Stimulated activated memory B cell treated with anti-CD40 and anti-IgM and Interleukin-4, amounts not matched to agents 10 μg/mL and 1 μg/mL and 100 μg/mL, for 72 hours (primary cell): ENCODE results near the gene CD200.

Experiments
- ATAC-seq: fragments of 150-1000 bp; cut with Tn5 transposase; 2 replicates; pipeline ENCODE4 v1.10.0; 2021
- H3K27ac Mint-ChIP-seq: one replicate; pipeline ENCODE4 v1.8.0; 2022; ENCODE audit warnings: mild to moderate bottlenecking, mixed read lengths
- H3K27me3 Mint-ChIP-seq: one replicate; pipeline ENCODE4 v1.8.0; 2022; ENCODE audit warnings: mixed read lengths
- H3K36me3 Mint-ChIP-seq: one replicate; pipeline ENCODE4 v1.8.0; 2022; ENCODE audit warnings: mixed read lengths
- H3K4me1 Mint-ChIP-seq: one replicate; pipeline ENCODE4 v1.8.0; 2022; ENCODE audit warnings: mixed read lengths
- H3K4me3 Mint-ChIP-seq: one replicate; pipeline ENCODE4 v1.8.0; 2022; ENCODE audit warnings: mild to moderate bottlenecking, moderate library complexity, mixed read lengths
- H3K9me3 Mint-ChIP-seq: one replicate; pipeline ENCODE4 v1.8.0; 2022; ENCODE audit warnings: mixed read lengths

CD200 gene, protein sequence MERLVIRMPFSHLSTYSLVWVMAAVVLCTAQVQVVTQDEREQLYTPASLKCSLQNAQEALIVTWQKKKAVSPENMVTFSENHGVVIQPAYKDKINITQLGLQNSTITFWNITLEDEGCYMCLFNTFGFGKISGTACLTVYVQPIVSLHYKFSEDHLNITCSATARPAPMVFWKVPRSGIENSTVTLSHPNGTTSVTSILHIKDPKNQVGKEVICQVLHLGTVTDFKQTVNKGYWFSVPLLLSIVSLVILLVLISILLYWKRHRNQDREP

DNA sequence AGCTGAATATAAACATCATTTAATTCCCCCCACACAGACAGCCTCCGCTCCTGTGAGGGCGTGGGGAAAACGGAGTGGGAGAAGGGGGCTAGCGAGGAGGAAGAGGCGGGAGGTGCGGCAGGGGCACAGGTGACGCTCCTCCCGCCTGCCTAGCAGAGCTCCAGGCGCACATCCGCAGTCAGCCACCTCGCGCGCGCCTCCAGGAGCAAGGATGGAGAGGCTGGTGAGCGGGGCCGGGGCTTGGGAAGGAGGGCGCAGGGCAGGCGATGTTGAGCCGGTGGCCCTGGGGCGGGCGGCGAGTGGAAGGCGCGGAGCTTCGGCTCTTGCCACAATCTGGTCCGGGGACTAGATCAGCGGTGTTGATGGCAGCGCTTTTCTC, at the start of gene CD200:
CD200 (plus strand) TSS at position 155 of the 379 bp plus-strand sequence; CDS start at position 212, 57 bp downstream.
- peaks cover 39% of the 10 kb centered on the region for H3K4me1 Mint-ChIP-seq
- H3K27ac Mint-ChIP-seq = peak within 1 kb of the TSS; percentile 87
- H3K27me3 Mint-ChIP-seq = no peaks in the 10 kb centered on the region
- H3K9me3 Mint-ChIP-seq = no peaks in the 10 kb centered on the region
- ATAC-seq = peak; percentile 76
- H3K36me3 Mint-ChIP-seq = no peaks in the 10 kb centered on the region
- H3K4me3 Mint-ChIP-seq = peak within 1 kb of the TSS; percentile 92

DNA sequence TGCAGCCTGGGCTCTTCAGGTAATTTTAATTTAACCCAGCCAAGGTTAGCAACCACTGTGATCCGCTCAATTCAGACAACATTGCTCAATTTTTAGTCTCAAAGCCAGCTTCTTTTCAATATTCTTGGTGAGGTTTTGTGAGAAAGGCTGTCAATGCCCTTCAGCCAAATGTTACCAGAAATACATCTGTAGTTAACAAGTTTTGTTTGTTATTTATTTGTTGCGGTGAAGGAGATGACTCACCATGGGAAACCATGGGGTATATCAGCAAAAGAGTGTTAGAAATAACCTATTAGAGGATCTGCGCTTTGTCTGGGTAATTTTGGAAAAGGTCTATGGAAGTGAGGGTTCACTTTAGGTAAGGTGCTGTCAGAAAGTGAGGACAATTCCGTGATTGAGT, 43.9 kb upstream of the CD200 start:
- H3K27ac Mint-ChIP-seq = no peak overlapping the region
- no peak for ATAC-seq
- H3K9me3 Mint-ChIP-seq = peaks cover 6% of the 10 kb centered on the region

DNA sequence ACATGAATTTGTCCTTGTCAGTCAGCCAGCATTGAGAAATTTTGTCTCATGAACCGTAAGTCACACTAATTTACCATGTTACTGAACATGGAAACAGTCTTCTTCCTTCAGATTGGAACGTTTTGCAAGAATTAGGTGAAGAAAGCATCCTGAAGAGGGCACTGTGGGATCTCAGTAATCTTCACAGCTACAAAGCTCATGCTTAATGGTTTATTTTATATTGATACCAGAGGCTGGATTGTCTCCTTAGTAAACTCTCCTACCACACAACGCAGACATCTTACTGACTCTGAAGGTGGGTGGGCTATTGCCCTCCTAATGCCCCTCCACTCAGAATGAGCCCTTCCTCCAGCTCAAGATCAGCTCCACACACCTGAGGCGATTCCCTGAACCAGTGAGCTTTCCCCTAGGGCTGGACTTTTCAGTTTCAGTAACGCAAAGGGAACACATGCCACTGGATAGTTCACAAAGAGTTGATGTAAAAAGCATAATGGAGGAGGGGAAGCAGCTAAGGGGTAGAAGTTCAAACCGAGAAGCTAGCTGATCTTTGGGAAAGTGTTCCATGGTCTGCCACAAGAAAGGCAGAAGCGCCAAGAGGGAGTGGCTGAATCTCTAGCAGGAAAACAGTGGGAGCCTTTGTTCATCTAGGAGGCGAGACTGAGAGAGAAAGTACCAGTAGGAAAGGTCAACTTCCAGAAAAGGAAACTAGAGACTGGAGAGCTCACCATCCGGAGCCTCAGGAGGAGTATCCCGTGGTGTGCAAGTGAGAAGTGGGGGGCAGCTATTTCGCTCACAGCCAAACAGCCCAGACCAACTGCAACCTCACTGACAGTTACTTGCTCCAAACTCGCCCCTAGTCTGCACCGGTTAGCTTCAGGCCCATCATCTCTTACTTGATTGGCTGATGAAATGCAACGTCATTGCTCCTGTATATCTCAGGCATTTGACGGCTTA, 39.3 kb upstream of the CD200 start, which contains the start of gene SLC9C1:
SLC9C1 (minus strand) TSS at position 849 of the 954 bp plus-strand sequence. CDS start 7,425 bp downstream, outside the sequence.
- peak within 1 kb of the TSS; percentile 81 for H3K27ac Mint-ChIP-seq
- H3K9me3 Mint-ChIP-seq = peaks cover 6% of the 10 kb centered on the region
- peak within 1 kb of the TSS; percentile 76 for H3K4me3 Mint-ChIP-seq

More for the DNA sequence above, 43.9 kb upstream of the CD200 start:
- peaks cover 9% of the 10 kb centered on the region for H3K4me1 Mint-ChIP-seq
- no peak overlapping the region for H3K4me3 Mint-ChIP-seq
- H3K27me3 Mint-ChIP-seq = no peaks in the 10 kb centered on the region
- no peaks in the 10 kb centered on the region for H3K36me3 Mint-ChIP-seq

DNA sequence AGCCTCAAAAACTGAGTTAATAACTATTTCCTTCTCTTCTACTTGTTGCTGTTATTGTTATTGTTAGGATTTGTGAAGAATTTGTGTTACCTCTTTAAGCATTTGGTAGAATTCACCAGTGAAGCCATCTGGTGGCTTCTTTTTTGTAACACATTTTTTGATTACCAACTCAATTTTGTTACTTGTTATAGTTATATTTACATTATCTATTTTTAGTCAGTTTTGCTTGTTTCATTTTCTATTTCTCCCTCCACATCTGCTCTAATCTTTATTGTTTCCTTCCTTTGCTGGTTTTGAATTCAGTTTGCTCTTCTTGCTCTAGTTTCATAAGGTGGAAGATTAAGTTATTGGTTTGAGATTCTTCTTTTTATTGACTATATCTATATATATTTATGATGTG, 35.2 kb upstream of the CD200 start:
- Mint-ChIP-seq H3K9me3 (no peaks in the 10 kb centered on the region), H3K27me3 (no peaks in the 10 kb centered on the region), H3K27ac (peak overlapping the region; percentile 74), H3K36me3 (no peaks in the 10 kb centered on the region), H3K4me3 (peak overlapping the region; percentile 40), H3K4me1 (peaks cover 38% of the 10 kb centered on the region)
- ATAC-seq = no peak

More for the DNA sequence above, 39.3 kb upstream of the CD200 start, which contains the start of gene SLC9C1:
- Mint-ChIP-seq H3K36me3 (no peaks in the 10 kb centered on the region), H3K27me3 (no peaks in the 10 kb centered on the region), H3K4me1 (peaks cover 35% of the 10 kb centered on the region)
- peak; percentile 70 for ATAC-seq

DNA sequence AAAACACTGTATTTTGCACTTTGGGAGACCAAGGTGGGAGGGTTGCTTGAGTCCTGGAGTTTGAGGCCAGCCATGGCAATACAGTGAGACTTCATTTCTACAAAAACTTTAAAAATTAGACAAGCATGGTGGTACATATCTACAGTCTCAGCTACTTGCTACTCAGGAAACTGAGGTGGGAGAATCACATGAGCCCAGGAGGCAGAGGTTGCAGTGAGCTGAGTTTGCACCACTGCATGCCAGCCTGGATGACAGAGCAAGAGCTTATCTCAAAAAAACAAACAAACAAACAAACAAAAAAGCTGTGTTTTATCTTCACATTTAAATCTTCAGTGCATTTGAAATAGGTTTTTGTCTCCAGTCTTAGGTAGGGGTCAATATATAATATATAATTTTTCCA, 34.2 kb upstream of the CD200 start:
- Mint-ChIP-seq H3K27ac (peak overlapping the region; percentile 74), H3K4me1 (peaks cover 31% of the 10 kb centered on the region), H3K27me3 (no peaks in the 10 kb centered on the region), H3K4me3 (no peak overlapping the region), H3K9me3 (no peaks in the 10 kb centered on the region), H3K36me3 (no peaks in the 10 kb centered on the region)
- no peak for ATAC-seq

DNA sequence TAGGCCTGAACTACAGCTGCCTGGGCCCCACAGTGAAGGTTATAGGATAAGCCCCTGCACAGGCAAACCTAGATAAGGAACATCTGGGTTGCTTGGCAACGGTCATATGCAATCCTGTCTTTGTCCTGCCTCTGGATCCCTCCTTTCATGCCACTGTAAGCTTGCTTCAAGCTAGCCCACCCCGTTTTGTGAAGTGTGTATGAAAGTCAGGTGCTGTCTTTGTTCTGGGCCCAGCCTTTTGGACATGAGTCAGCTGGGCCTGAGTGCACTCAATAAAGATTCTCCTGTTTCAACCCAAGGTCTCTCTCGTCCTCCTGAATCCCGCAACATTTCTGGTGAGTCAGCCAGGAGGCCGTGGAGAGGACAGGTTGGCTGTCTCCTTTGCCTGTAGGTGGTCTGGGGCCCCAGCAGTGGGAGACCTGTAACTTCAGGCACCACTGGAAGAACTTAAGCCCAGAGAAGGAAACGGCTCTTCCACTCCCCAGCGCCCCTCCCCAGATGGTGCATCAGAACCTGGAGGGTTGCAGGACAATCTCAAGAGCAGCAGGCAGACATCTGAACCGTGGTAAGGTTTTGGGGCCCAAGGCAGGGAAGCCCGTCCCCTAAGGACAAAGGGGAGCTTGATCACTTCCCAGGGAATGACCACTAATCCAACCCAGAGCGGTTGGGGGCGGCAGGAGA, 30.7 kb upstream of the CD200 start:
- Mint-ChIP-seq H3K36me3 (no peaks in the 10 kb centered on the region), H3K4me3 (no peak overlapping the region), H3K4me1 (peaks cover 17% of the 10 kb centered on the region), H3K9me3 (no peaks in the 10 kb centered on the region), H3K27me3 (no peaks in the 10 kb centered on the region), H3K27ac (no peak overlapping the region)
- no peak for ATAC-seq

DNA sequence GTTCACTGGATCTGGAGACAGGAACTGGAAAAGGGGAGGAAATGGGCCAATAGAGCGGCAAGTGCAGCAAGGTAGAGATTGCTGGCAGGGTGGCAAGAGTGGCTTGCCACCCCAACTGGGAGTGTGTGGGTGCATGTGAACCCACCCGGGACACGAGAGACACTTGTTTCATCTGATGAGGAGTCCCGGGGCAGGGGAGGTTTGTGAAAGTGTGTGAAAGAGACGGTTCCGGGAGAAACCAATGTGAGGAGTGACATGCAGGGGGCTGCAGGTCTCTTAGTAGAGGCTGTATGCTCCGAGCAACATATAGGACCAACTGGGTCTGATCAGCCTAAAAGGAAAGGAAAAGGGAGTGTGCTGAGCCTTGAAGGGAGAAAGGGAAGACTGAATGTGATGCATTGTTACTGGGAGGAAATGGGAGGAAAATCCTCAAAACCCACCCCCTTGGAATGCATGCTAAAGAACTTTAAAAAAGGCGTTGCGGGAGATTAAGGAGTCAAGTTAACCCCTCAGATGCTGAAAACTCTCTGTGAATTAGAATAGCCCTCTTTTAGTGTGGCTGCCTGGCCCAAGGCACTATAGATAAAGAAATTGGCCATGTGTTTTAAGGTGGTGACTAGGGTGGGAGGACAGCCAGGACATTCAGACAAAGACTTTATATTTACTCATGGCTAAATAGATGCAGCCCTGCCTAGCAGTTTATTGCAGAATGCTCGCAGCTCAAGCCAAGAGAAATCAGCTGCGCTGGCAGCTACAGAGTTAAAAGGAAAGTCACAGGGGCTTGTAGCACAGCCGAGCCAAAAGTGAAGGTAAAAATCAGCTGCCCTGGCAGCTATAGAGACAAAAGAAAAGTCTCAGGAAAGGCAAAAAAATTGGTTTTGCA, 29.8 kb upstream of the CD200 start:
- peaks cover 8% of the 10 kb centered on the region for H3K4me1 Mint-ChIP-seq
- no peaks in the 10 kb centered on the region for H3K9me3 Mint-ChIP-seq
- H3K27ac Mint-ChIP-seq = no peak overlapping the region
- ATAC-seq = no peak
- no peaks in the 10 kb centered on the region for H3K27me3 Mint-ChIP-seq
- no peaks in the 10 kb centered on the region for H3K36me3 Mint-ChIP-seq
- no peak overlapping the region for H3K4me3 Mint-ChIP-seq

DNA sequence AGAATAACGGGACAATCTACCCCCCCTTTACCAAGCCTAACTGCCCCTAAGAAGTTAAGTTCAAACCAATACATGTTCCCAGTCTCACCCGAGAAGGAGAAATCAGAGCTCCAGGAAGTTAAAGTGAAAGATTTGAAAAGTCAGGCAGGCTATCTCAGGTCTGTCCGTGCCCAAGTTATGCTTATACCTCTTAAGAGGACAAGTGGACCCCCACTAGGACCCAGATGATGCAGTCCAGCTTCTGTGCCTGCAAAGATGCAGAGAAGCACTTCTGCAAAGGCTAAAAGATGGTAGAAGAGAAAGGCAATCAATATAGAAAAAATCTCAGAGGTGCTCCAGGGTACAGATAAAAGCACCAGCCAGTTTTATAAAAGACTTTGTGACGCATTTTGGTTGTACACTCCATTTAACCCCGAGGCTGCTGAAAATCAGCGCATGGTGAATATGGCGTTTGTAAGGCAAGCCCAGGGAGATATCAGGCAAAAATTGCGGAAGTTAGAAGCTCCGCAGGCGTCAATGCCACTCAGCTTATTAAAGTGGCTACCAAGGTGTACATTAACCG, 29.1 kb upstream of the CD200 start:
- H3K4me3 Mint-ChIP-seq = no peak overlapping the region
- H3K27ac Mint-ChIP-seq = no peak overlapping the region
- H3K9me3 Mint-ChIP-seq = no peaks in the 10 kb centered on the region
- H3K36me3 Mint-ChIP-seq = no peaks in the 10 kb centered on the region
- H3K27me3 Mint-ChIP-seq = no peaks in the 10 kb centered on the region
- ATAC-seq = peak; percentile 83
- peaks cover 1% of the 10 kb centered on the region for H3K4me1 Mint-ChIP-seq

DNA sequence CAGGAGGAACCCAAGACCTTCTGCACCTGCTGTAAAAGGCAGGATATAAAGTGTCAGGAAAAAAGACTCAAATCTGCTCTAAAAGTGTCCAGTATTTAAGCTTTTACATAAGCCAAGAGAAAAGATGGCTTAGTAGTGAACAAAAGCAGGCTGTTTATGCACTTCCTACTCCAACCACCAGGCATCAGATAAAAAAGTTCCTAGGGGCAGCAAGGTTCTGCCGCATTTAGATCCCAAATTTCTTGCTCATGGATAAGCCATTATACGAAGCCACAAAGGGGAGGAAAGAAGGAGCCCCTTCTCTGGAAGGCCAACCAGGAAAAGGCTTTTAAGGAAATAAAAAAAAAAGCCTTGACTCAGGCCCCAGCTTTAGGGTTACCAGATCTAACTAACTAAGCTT, 28.3 kb upstream of the CD200 start:
- no peak overlapping the region for H3K4me3 Mint-ChIP-seq
- no peaks in the 10 kb centered on the region for H3K9me3 Mint-ChIP-seq
- no peak for ATAC-seq
- H3K27me3 Mint-ChIP-seq = no peaks in the 10 kb centered on the region
- no peak overlapping the region for H3K27ac Mint-ChIP-seq
- H3K4me1 Mint-ChIP-seq = no peaks in the 10 kb centered on the region
- no peaks in the 10 kb centered on the region for H3K36me3 Mint-ChIP-seq

DNA sequence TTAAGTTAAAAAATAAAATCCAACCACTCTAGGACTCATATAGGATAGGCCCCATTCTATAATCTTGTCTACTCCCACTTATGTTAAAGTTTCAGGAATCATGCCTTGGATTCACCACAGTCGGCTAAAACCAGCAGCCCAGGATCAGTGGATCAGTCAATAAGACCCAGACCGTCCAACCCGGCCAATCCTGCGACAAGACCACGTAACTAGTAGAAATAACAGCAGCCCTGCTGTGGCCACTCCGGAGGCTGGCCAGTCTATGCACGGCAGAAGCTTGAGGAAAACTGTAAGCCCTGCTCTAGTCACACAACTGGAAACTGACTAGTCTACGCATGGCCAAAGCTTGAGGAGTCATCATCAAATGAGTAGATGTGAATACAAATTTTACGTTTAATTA, 26.1 kb upstream of the CD200 start:
- no peak overlapping the region for H3K27ac Mint-ChIP-seq
- no peaks in the 10 kb centered on the region for H3K27me3 Mint-ChIP-seq
- H3K36me3 Mint-ChIP-seq = no peaks in the 10 kb centered on the region
- H3K4me3 Mint-ChIP-seq = no peak overlapping the region
- no peak for ATAC-seq
- no peaks in the 10 kb centered on the region for H3K4me1 Mint-ChIP-seq
- H3K9me3 Mint-ChIP-seq = no peaks in the 10 kb centered on the region

DNA sequence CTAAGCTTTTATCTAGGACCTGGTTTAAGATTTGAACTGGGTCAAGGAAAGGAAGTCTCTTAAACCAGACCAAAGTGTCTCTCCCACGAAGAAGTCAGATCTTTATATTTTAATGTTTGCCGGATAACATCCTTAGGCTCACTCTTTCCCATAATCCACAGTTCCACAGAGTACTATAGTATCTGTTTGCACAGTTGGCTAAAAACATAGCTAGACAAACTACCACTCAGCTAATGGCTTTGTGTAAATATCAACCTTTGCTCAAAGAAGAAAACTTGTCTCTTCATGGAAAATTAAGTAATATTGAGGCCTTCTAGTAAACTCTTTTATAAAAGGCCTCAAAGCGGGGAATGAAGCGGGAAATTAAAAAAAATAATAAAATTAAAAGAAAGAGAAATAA, 25.4 kb upstream of the CD200 start:
- no peaks in the 10 kb centered on the region for H3K36me3 Mint-ChIP-seq
- no peak overlapping the region for H3K27ac Mint-ChIP-seq
- no peak for ATAC-seq
- no peak overlapping the region for H3K4me3 Mint-ChIP-seq
- no peaks in the 10 kb centered on the region for H3K4me1 Mint-ChIP-seq
- H3K9me3 Mint-ChIP-seq = no peaks in the 10 kb centered on the region
- H3K27me3 Mint-ChIP-seq = no peaks in the 10 kb centered on the region

DNA sequence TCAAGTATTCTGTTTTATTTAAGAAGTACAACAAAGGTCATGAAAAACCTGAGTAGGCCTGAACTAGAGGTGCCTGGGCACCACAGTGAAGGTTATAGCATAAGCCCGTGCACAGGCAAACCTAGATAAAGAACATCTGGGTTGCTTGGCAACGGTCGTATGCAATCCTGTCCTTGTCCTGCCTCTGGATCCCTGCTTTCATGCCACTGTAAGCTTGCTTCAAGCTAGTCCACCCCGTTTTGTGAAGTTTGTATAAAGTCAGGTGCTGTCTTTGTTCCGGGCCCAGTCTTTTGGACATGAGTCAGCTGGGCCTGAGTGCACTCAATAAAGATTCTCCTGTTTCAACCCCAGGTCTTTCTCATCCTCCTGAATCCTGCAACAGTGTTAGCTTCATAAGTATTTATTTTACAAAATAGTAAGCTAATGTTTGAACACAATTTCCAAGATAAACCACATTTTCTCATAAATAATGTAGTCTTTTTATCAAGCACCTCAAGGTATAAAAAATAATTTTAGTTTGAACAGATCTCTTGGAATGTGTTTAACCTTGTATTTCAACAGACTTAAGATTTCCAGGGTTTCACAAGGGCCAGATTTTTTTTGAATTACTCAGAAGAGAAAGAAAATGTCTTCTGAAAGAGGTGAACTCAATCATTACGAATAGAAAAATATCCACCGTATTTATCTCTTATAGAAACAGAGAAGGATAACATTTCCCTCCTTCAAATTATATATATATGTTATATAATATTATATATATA, 24.6 kb upstream of the CD200 start:
- H3K27ac Mint-ChIP-seq = no peak overlapping the region

DNA sequence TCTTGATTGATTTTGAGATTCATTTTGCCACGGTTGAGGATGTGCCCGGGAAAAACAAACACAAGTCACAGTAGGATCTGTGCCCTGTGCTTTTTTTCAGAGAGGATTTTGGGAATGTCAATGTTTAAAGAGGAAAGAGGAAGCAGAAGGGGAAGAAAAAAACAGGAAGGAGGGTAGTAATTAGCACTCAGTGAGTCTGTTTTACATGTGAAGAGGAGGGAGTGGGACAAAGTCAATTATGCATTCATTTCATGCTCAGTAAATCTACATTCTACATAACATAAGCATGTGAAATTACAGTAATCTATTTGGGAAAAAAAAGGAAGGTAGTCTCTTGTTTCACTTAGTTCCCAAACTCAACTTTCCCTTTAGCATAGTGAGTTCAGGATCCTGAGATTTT, 18.3 kb upstream of the CD200 start:
- H3K9me3 Mint-ChIP-seq = peaks cover 8% of the 10 kb centered on the region
- H3K27me3 Mint-ChIP-seq = no peaks in the 10 kb centered on the region
- peaks cover 6% of the 10 kb centered on the region for H3K4me1 Mint-ChIP-seq
- H3K36me3 Mint-ChIP-seq = peaks cover 8% of the 10 kb centered on the region
- H3K27ac Mint-ChIP-seq = no peak overlapping the region
- no peak overlapping the region for H3K4me3 Mint-ChIP-seq
- ATAC-seq = no peak

More for the DNA sequence above, 24.6 kb upstream of the CD200 start:
- no peaks in the 10 kb centered on the region for H3K27me3 Mint-ChIP-seq
- no peaks in the 10 kb centered on the region for H3K4me1 Mint-ChIP-seq
- no peaks in the 10 kb centered on the region for H3K36me3 Mint-ChIP-seq
- no peaks in the 10 kb centered on the region for H3K9me3 Mint-ChIP-seq
- ATAC-seq = no peak
- no peak overlapping the region for H3K4me3 Mint-ChIP-seq

DNA sequence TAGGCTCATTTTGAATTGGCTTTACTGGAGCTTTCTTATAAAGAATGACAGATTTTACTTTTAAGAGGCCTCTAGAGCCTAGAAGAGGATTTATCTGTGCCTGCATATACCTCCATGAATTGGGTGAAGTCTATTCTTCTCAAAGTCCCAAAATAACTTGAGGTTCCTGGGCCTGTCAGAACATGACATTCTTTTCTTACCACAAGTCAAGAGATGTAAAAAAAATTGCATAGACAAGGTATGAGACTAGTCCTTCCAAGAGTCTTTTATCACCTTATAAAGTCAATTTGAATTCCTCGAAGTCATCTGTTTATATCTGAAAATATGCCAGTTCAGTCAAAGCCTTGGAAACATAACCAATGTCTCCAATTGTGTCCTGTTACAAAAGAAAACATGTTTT, 17.2 kb upstream of the CD200 start:
- Mint-ChIP-seq H3K27ac (no peak overlapping the region), H3K9me3 (peaks cover 8% of the 10 kb centered on the region), H3K27me3 (no peaks in the 10 kb centered on the region), H3K4me3 (no peak overlapping the region), H3K4me1 (peaks cover 6% of the 10 kb centered on the region), H3K36me3 (peaks cover 8% of the 10 kb centered on the region)
- ATAC-seq = no peak
